ENCODE measurements around the gene PDZD7.

PDZD7 gene

DNA sequence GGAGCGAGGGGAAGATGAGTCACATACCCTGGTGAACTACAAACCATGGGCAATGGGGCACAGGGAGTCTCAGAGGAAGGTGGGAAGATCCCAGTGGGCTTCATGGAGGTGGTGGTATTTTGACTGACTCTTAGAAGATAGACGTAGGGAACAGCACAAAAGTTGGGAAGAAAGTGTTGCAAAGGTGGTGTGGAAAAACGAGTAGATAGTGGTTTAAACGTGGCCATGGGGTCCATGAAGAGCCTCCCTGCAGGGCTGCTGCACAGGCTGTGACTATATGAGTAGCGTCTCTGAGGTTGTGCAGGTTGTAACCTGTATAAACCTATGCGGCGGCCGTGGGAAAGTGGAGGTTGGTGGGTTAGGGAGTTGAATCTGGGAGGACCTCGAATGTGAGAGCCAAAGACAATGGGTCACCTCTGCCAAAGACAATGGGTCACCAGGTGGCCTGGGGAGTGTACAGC is 17.5 kb downstream of the PDZD7 start:
- H3K4me3 ChIP-seq (ENCODE audit: low read depth, low read length), result no peak overlapping the region
- TF ChIP-seq, protein P1, sequence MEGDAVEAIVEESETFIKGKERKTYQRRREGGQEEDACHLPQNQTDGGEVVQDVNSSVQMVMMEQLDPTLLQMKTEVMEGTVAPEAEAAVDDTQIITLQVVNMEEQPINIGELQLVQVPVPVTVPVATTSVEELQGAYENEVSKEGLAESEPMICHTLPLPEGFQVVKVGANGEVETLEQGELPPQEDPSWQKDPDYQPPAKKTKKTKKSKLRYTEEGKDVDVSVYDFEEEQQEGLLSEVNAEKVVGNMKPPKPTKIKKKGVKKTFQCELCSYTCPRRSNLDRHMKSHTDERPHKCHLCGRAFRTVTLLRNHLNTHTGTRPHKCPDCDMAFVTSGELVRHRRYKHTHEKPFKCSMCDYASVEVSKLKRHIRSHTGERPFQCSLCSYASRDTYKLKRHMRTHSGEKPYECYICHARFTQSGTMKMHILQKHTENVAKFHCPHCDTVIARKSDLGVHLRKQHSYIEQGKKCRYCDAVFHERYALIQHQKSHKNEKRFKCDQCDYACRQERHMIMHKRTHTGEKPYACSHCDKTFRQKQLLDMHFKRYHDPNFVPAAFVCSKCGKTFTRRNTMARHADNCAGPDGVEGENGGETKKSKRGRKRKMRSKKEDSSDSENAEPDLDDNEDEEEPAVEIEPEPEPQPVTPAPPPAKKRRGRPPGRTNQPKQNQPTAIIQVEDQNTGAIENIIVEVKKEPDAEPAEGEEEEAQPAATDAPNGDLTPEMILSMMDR (IDR thresholded peaks at IDR 0.05; ENCODE audit: borderline replicate concordance, insufficient read depth, low read depth, low read length), result no peak

DNA sequence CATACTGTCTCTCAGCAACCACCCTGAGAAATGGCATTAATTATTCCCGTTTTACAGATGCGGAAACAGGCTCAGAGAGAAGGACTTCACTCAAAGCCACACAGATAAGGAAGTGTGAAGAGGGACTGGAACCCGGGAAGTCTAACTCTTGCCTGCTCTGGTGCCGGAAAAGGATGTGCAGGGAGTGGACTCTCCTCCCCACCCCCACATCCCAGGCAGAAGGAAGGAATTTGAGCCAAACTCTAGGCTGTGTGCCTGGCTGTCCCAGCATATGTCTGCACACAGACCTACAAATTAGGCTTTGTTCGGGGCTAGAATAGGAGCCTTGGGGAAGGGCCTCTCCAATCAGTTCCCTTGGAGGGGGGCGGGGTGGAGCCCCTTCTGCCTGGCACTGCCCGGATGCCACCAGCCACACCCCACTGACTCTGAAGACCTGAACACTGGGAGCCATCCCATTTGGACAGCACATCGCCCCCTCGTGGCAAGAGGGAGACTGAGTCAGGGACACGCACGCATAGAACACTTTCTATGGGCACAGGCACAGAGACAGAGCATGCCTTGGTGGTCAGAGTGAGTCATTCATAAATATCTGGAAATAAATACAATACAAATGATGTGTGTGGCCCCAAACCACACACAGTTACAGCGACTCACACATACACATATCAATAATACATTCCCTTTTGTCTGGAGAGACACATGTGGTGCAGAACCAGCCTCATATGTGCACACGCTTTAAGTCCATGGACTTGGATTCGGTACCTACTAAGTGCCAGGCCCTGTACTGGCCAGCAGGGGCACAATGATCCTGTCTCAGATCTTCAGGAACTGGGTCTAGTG is 18.2 kb downstream of the PDZD7 start:
- no peak overlapping the region for H3K4me3 ChIP-seq (ENCODE audit: low read depth, low read length)
- TF ChIP-seq, protein P1 (IDR thresholded peaks at IDR 0.05; ENCODE audit: borderline replicate concordance, insufficient read depth, low read depth, low read length), result peak; percentile 76

DNA sequence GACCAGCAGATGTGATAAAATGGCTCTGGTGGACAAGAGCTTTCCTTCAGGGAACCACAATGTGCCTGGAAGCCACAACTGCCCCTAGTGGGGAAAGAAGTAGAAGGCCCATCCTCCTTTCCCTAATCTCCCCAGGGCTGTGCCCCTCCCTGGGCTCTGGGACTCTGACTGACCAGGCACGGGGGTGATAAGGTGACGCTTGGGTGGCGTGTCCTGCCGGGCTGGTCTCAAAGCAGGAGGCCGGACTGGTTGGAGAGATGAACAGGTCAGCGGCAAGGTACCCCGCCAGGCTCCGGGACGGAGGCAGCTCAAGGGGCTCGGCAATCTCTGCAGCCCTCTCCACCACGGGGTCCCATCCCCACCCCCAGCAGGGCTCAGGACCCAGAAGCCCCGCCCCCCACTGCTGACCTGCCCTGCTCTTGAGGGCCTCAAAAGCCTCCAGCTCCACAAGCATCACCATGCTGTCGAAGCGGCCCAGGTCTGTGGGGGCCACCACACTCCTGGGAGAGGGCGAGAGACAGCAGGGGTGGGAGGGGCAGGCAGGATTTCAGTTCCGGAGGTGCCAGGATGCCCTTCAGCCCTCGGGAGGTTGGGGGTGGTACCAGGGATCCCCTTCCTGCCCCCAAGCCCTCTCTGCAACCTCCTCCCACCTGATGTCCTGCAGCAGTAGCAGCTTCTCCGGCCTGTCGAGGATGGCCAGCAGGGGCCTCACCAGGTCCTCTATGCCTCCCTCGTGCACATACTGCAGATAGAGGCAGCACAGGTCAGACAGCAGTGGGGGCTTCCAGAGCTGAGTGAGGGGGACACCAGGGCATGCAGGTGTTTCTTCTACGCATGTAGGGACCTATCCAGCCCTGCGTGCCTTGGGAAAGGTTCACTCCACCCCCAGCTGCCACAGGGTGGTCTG is 19.2 kb downstream of the PDZD7 start:
- TF ChIP-seq, protein P1 (IDR thresholded peaks at IDR 0.05; ENCODE audit: borderline replicate concordance, insufficient read depth, low read depth, low read length), result peak; percentile 4; the same call in 1 of the 2 replicates
- no peak overlapping the region for H3K4me3 ChIP-seq (ENCODE audit: low read depth, low read length)

DNA sequence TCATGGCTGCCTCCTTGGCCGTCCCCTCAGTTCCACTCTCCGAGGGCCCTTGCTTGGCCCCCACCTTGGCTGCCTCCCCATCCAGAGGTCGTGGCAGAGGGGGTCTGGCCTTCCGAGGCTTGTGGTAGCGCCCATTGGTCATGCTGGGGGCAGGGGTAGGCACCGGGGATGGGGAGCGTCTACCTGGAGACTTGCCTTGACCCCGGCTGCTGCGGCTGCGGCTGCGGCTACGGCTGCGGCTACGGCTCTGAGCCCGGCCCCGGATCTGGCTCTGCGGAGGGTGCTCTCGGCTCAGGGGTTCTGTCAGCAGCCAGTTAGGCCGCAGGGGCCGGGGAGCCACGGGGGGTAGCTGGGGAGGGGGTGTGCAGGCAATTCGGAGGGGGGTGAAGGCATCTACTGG is 20.6 kb downstream of the PDZD7 start:
- TF ChIP-seq, protein P1 (IDR thresholded peaks at IDR 0.05; ENCODE audit: borderline replicate concordance, insufficient read depth, low read depth, low read length), result no peak
- H3K4me3 ChIP-seq (ENCODE audit: low read depth, low read length), result no peak overlapping the region

DNA sequence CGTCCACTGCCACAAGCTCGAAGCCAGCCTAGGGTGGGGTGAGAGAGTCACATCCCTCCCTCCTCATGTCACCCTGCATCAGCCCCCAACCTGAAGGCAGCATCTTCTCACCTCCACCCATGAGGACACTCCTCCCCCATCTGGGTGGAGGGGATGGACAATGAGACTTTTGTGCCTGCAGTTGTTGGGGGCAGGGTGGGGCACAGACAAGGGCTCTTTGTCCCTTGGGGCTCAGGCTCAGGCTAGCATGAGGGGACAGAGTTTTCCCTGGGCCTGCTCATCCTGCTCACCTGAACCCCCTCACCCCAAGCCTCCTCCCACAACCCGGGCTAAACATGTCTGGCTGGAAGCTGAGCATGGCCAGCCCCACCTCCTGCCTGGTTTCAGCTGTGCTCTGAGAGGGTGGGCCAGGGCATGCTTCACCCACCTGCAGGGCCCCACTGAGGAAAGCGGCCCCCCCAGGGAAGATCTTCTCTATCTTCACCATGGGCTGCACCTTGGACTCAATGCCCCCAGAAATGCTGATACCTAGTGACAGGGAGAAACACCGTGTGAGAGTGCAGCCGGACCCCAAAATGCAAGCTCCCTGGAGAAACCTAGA is 22.0 kb downstream of the PDZD7 start:
- no peak overlapping the region for H3K4me3 ChIP-seq (ENCODE audit: low read depth, low read length)
- TF ChIP-seq, protein P1 (IDR thresholded peaks at IDR 0.05; ENCODE audit: borderline replicate concordance, insufficient read depth, low read depth, low read length), result no peak

DNA sequence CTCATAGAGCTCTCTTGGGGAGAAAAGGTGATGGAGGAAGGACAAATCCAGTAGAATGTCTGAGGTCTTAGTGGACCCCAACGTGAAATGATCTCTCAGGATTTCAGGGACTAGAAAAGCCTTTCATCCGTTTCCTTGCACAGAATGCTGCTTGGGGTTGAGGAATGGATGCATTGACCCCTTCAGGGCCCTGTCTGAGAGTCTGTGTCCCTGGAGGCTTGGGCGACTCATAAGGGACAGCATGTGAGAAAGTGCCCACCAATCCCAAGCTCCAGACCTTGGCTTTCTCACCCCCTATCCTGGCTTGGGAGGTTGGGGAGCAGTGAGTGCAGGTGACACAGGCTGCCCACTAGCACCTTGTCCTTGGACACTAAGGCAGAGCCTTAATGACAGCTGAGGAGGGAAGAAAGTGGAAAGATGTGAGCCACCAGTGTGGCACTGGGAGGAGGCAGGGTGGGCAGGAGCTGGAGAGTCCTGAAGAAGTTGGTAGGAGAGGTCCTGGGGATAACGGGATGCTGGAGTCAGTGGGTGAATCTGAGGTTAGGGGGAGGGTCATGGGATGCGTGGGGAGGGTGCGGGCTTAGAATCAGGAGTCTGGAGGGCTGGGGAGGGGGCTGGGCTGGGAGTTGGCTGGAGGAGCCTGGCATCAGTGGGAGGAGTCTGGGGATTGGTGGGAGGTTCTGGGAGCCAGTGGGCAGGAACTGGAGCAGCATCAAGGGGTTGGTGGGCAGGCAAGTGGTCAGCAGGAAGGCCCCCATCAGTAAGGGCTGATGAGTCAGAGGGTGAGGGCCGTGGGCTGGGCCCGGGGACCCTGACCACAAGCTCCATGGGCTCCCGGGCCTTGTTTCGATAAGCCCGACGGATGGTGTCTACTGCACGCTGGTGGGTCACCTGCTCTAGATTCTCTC is 22.8 kb downstream of the PDZD7 start:
- TF ChIP-seq, protein P1 (IDR thresholded peaks at IDR 0.05; ENCODE audit: borderline replicate concordance, insufficient read depth, low read depth, low read length), result no peak
- H3K4me3 ChIP-seq (ENCODE audit: low read depth, low read length), result no peak overlapping the region
